GM10266 (cell line): ENCODE results near the gene PRPF19.
A peak's percentile ranks its signal among the peaks of the same experiment; 100 is the strongest.
"Not testable (repeated sequence)": the region's sequence is repeated elsewhere in the genome, so short reads cannot be mapped to it uniquely, and the experiment has no call there.

Source experiments
- DNase-seq: peaks from one replicate; pipeline ENCODE4 v3.0.0; 2012; ENCODE audit errors: extremely low spot score
- CTCF ChIP-seq: IDR thresholded peaks from 2 replicates; pipeline ENCODE4 v1.5.1; 2012; ENCODE audit warnings: mild to moderate bottlenecking, low read depth; ENCODE audit not compliant: control insufficient read depth, insufficient read depth; ENCODE audit errors: missing control alignments

PRPF19 gene

GRCh38 chr11:60912223-60912850 lies 6.0 kb upstream of the PRPF19 start:
- no peak for DNase-seq
- no peak for TF ChIP-seq CTCF

GRCh38 chr11:60910711-60911380 lies 4.5 kb upstream of the PRPF19 start:
- peak; percentile 29 for DNase-seq

GRCh38 chr11:60910281-60910687 lies 3.9 kb upstream of the PRPF19 start:
- peak; percentile 80 for DNase-seq

More at GRCh38 chr11:60910711-60911380, 4.5 kb upstream of the PRPF19 start:
- no peak for TF ChIP-seq CTCF

GRCh38 chr11:60909680-60910280 lies 3.4 kb upstream of the PRPF19 start:
- not testable (repeated sequence) for DNase-seq

More at GRCh38 chr11:60910281-60910687, 3.9 kb upstream of the PRPF19 start:
- no peak for TF ChIP-seq CTCF

- DNase-seq = no peak
- TF ChIP-seq CTCF = no peak
These were observed 2.4 kb upstream of the PRPF19 start for GRCh38 chr11:60908803-60909202.

GRCh38 chr11:60905551-60906113 lies 753 bp downstream of the PRPF19 start:
- TF ChIP-seq CTCF = no peak
- no peak for DNase-seq

GRCh38 chr11:60905047-60905446 lies 1.3 kb downstream of the PRPF19 start:
- DNase-seq = no peak

More at GRCh38 chr11:60905047-60905446, 1.3 kb downstream of the PRPF19 start:
- no peak for TF ChIP-seq CTCF
